Breast epithelium (tissue), 3 donors: ENCODE data around the gene JPH3.

Experiments
- POLR2A ChIP-seq: fragments of 450-650 bp; IDR thresholded peaks from one replicate; pipeline ENCODE4 v1.6.1; 2016; ENCODE audit warnings: antibody characterized with exemption, mild to moderate bottlenecking, moderate library complexity
- POLR2AphosphoS5 ChIP-seq, 3 donors: sonication (generic); formaldehyde crosslinking; IDR thresholded peaks; one replicate each; pipeline ENCODE4 v1.6.1; 2017; ENCODE audit warnings: antibody characterized with exemption in 3 of 3
- TF ChIP-seq, protein P1 (sequence below), 3 donors: fragments of 450-650 bp; IDR thresholded peaks; one replicate each; pipeline ENCODE4 v1.5.1; 2016 to 2017; ENCODE audit warnings: antibody characterized with exemption in 3 of 3, mild to moderate bottlenecking in 3 of 3, moderate library complexity in 3 of 3

DNA sequence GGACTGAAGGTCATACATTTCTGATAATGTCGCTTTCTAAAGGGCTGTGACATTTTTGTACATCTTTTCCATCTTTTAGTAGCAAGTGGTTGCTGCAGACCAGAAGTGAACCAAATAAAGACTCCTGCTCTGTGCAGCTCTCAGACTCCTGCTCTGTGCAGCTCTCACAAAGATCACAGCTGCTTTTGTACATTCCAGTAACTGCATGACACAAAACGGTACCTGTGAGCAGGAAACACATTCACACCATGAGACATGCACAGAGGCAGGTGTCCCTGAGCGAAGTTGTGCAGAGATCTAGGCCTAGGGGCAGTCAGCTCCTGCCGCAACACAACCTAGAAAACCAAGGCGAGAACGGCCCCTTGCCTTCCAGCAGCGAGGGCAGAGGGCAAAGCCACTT lies 95.9 kb downstream of the JPH3 start:
- TF ChIP-seq, protein P1, sequence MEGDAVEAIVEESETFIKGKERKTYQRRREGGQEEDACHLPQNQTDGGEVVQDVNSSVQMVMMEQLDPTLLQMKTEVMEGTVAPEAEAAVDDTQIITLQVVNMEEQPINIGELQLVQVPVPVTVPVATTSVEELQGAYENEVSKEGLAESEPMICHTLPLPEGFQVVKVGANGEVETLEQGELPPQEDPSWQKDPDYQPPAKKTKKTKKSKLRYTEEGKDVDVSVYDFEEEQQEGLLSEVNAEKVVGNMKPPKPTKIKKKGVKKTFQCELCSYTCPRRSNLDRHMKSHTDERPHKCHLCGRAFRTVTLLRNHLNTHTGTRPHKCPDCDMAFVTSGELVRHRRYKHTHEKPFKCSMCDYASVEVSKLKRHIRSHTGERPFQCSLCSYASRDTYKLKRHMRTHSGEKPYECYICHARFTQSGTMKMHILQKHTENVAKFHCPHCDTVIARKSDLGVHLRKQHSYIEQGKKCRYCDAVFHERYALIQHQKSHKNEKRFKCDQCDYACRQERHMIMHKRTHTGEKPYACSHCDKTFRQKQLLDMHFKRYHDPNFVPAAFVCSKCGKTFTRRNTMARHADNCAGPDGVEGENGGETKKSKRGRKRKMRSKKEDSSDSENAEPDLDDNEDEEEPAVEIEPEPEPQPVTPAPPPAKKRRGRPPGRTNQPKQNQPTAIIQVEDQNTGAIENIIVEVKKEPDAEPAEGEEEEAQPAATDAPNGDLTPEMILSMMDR (IDR thresholded peaks at IDR 0.05): no peak
- no peak for TF ChIP-seq POLR2AphosphoS5 (IDR thresholded peaks at IDR 0.05)
- TF ChIP-seq POLR2A: no peak
